ENCODE data around the gene FRMD5.

Gene FRMD5

GRCh38 chr15:44157679-44158078 lies 37.4 kb downstream of the FRMD5 start:
- H3K4me3 ChIP-seq = no peak overlapping the region

GRCh38 chr15:44153352-44153751 lies 41.7 kb downstream of the FRMD5 start:
- H3K36me3 ChIP-seq (ENCODE audit: insufficient read depth, low read length) = no peaks in the 10 kb centered on the region
- DNase-seq (ENCODE audit: low read depth, low spot score) = no peak
- no peaks in the 10 kb centered on the region for H3K9me3 ChIP-seq (ENCODE audit: low read depth, low read length)
- H3K4me3 ChIP-seq = no peak overlapping the region
- H3K27ac ChIP-seq = no peak overlapping the region
- H3K9ac ChIP-seq (ENCODE audit: insufficient read length) = no peak overlapping the region
- TF ChIP-seq POLR2AphosphoS5 (IDR thresholded peaks at IDR 0.05; ENCODE audit: borderline replicate concordance, low read depth, low read length) (no peak), FOXP2 (optimal IDR thresholded peaks at IDR 0.05; ENCODE audit: control extremely low read depth, extremely low read length, insufficient read depth) (no peak)

More at GRCh38 chr15:44157679-44158078, 37.4 kb downstream of the FRMD5 start:
- no peak for TF ChIP-seq FOXP2 (optimal IDR thresholded peaks at IDR 0.05; ENCODE audit: control extremely low read depth, extremely low read length, insufficient read depth)
- TF ChIP-seq POLR2AphosphoS5 (IDR thresholded peaks at IDR 0.05; ENCODE audit: borderline replicate concordance, low read depth, low read length) = no peak
- TF ChIP-seq EZH2 (IDR thresholded peaks at IDR 0.05) = no peak
- Histone ChIP-seq H3K9ac (ENCODE audit: insufficient read length) (no peak overlapping the region), H3K36me3 (ENCODE audit: insufficient read depth, low read length) (no peaks in the 10 kb centered on the region), H3K27ac (no peak overlapping the region), H3K9me3 (ENCODE audit: low read depth, low read length) (no peaks in the 10 kb centered on the region)
- no peak for DNase-seq (ENCODE audit: low read depth, low spot score)

- Histone ChIP-seq H3K27ac (no peak overlapping the region), H3K9ac (ENCODE audit: insufficient read length) (no peak overlapping the region), H3K36me3 (ENCODE audit: insufficient read depth, low read length) (no peaks in the 10 kb centered on the region), H3K9me3 (ENCODE audit: low read depth, low read length) (no peaks in the 10 kb centered on the region), H3K4me3 (no peak overlapping the region)
- TF ChIP-seq POLR2AphosphoS5 (IDR thresholded peaks at IDR 0.05; ENCODE audit: borderline replicate concordance, low read depth, low read length) = no peak
- TF ChIP-seq FOXP2 (optimal IDR thresholded peaks at IDR 0.05; ENCODE audit: control extremely low read depth, extremely low read length, insufficient read depth) = no peak
- TF ChIP-seq EZH2 (IDR thresholded peaks at IDR 0.05) = no peak
- DNase-seq (ENCODE audit: low read depth, low spot score) = no peak
Observed at GRCh38 chr15:44149224-44149623, 45.8 kb downstream of the FRMD5 start.

GRCh38 chr15:44148580-44148979 lies 46.5 kb downstream of the FRMD5 start:
- no peaks in the 10 kb centered on the region for H3K9me3 ChIP-seq (ENCODE audit: low read depth, low read length)
- no peak overlapping the region for H3K27ac ChIP-seq
- TF ChIP-seq POLR2AphosphoS5 (IDR thresholded peaks at IDR 0.05; ENCODE audit: borderline replicate concordance, low read depth, low read length) (no peak), EZH2 (IDR thresholded peaks at IDR 0.05) (no peak), FOXP2 (optimal IDR thresholded peaks at IDR 0.05; ENCODE audit: control extremely low read depth, extremely low read length, insufficient read depth) (no peak)
- DNase-seq (ENCODE audit: low read depth, low spot score) = no peak
- H3K9ac ChIP-seq (ENCODE audit: insufficient read length) = no peak overlapping the region
- no peak overlapping the region for H3K4me3 ChIP-seq
- no peaks in the 10 kb centered on the region for H3K36me3 ChIP-seq (ENCODE audit: insufficient read depth, low read length)

GRCh38 chr15:44147636-44148035 lies 47.4 kb downstream of the FRMD5 start:
- Histone ChIP-seq H3K9me3 (ENCODE audit: low read depth, low read length) (no peaks in the 10 kb centered on the region), H3K36me3 (ENCODE audit: insufficient read depth, low read length) (no peaks in the 10 kb centered on the region), H3K9ac (ENCODE audit: insufficient read length) (no peak overlapping the region), H3K4me3 (no peak overlapping the region), H3K27ac (no peak overlapping the region)
- no peak for DNase-seq (ENCODE audit: low read depth, low spot score)
- TF ChIP-seq FOXP2 (optimal IDR thresholded peaks at IDR 0.05; ENCODE audit: control extremely low read depth, extremely low read length, insufficient read depth) = no peak

- H3K9ac ChIP-seq (ENCODE audit: insufficient read length) = no peak overlapping the region
- TF ChIP-seq FOXP2 (optimal IDR thresholded peaks at IDR 0.05; ENCODE audit: control extremely low read depth, extremely low read length, insufficient read depth) = no peak
- TF ChIP-seq EZH2 (IDR thresholded peaks at IDR 0.05) = no peak
- TF ChIP-seq POLR2AphosphoS5 (IDR thresholded peaks at IDR 0.05; ENCODE audit: borderline replicate concordance, low read depth, low read length) = no peak
- no peak overlapping the region for H3K4me3 ChIP-seq
- no peaks in the 10 kb centered on the region for H3K36me3 ChIP-seq (ENCODE audit: insufficient read depth, low read length)
- H3K27ac ChIP-seq = no peak overlapping the region
- no peak for DNase-seq (ENCODE audit: low read depth, low spot score)
- H3K9me3 ChIP-seq (ENCODE audit: low read depth, low read length) = no peaks in the 10 kb centered on the region
Observed at GRCh38 chr15:44145495-44145894, 49.6 kb downstream of the FRMD5 start.

GRCh38 chr15:44144992-44145391 lies 50.1 kb downstream of the FRMD5 start:
- Histone ChIP-seq H3K9me3 (ENCODE audit: low read depth, low read length) (no peaks in the 10 kb centered on the region), H3K36me3 (ENCODE audit: insufficient read depth, low read length) (no peaks in the 10 kb centered on the region), H3K4me3 (no peak overlapping the region), H3K27ac (no peak overlapping the region), H3K9ac (ENCODE audit: insufficient read length) (no peak overlapping the region)
- DNase-seq (ENCODE audit: low read depth, low spot score) = no peak
- no peak for TF ChIP-seq POLR2AphosphoS5 (IDR thresholded peaks at IDR 0.05; ENCODE audit: borderline replicate concordance, low read depth, low read length)
- no peak for TF ChIP-seq FOXP2 (optimal IDR thresholded peaks at IDR 0.05; ENCODE audit: control extremely low read depth, extremely low read length, insufficient read depth)
- TF ChIP-seq EZH2 (IDR thresholded peaks at IDR 0.05) = no peak

- Histone ChIP-seq H3K36me3 (ENCODE audit: insufficient read depth, low read length) (no peaks in the 10 kb centered on the region), H3K4me3 (no peak overlapping the region), H3K27ac (no peak overlapping the region), H3K9ac (ENCODE audit: insufficient read length) (no peak overlapping the region), H3K9me3 (ENCODE audit: low read depth, low read length) (no peaks in the 10 kb centered on the region)
- TF ChIP-seq POLR2AphosphoS5 (IDR thresholded peaks at IDR 0.05; ENCODE audit: borderline replicate concordance, low read depth, low read length) = no peak
- no peak for TF ChIP-seq FOXP2 (optimal IDR thresholded peaks at IDR 0.05; ENCODE audit: control extremely low read depth, extremely low read length, insufficient read depth)
- no peak for TF ChIP-seq EZH2 (IDR thresholded peaks at IDR 0.05)
- DNase-seq (ENCODE audit: low read depth, low spot score) = no peak
Observed at GRCh38 chr15:44144184-44144583, 50.9 kb downstream of the FRMD5 start.

GRCh38 chr15:44137750-44138149 lies 57.3 kb downstream of the FRMD5 start:
- no peak overlapping the region for H3K4me3 ChIP-seq
- no peak for DNase-seq (ENCODE audit: low read depth, low spot score)
- no peaks in the 10 kb centered on the region for H3K9me3 ChIP-seq (ENCODE audit: low read depth, low read length)
- TF ChIP-seq EZH2 (IDR thresholded peaks at IDR 0.05) (no peak), FOXP2 (optimal IDR thresholded peaks at IDR 0.05; ENCODE audit: control extremely low read depth, extremely low read length, insufficient read depth) (no peak), POLR2AphosphoS5 (IDR thresholded peaks at IDR 0.05; ENCODE audit: borderline replicate concordance, low read depth, low read length) (no peak)
- H3K27ac ChIP-seq = no peak overlapping the region
- H3K9ac ChIP-seq (ENCODE audit: insufficient read length) = no peak overlapping the region
- no peaks in the 10 kb centered on the region for H3K36me3 ChIP-seq (ENCODE audit: insufficient read depth, low read length)
